ENCODE results near the gene NPC1.
"Not testable (repeated sequence)": the region's sequence is repeated elsewhere in the genome, so short reads cannot be mapped to it uniquely, and the experiment has no call there.

The NPC1 gene

DNA sequence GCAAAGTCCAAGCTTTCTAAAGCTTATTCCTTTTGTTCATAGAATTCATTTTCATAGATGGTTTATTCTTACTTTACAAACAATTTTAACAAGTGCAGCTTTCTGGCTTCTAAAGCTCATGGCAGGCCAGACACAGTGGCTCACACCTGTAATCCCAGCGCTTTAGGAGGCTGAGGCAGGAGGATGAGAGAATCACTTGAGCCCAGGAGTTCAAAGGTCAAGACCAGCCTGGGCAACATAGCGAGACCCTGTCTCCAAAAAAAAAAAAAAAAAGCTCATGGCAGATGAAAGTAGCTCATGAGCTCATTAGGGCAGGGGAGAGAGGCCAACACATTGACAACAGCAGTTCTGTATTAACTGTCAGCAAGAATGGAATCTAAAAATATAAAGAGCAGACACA lies 28.1 kb upstream of the NPC1 start:
- no peaks in the 10 kb centered on the region for H3K79me2 ChIP-seq (ENCODE audit: control insufficient read depth, insufficient read depth, low read length)
- no peak overlapping the region for H3K4ac ChIP-seq (ENCODE audit: low read depth, low read length)
- H4K5ac ChIP-seq (ENCODE audit: low read length): no peak overlapping the region
- no peak overlapping the region for H3K18ac ChIP-seq (ENCODE audit: low read length)
- H3K36me3 ChIP-seq (ENCODE audit: control insufficient read depth, insufficient read depth, low read length): no peaks in the 10 kb centered on the region
- H3K4me3 ChIP-seq (ENCODE audit: low read length): no peak overlapping the region
- H3K27me3 ChIP-seq (ENCODE audit: insufficient read depth, low read length, poor library complexity): no peaks in the 10 kb centered on the region
- no peaks in the 10 kb centered on the region for H3K4me1 ChIP-seq (ENCODE audit: control insufficient read depth, low read depth, low read length)
- no peak overlapping the region for H2AK5ac ChIP-seq (ENCODE audit: low read length)
- no peak overlapping the region for H4K8ac ChIP-seq (ENCODE audit: low read depth, low read length)
- H3K79me1 ChIP-seq (ENCODE audit: low read length): no peaks in the 10 kb centered on the region
- H3K56ac ChIP-seq (ENCODE audit: low read length): no peak overlapping the region
- no CpG with 5 or more reads among the region's 2 CpGs for WGBS (ENCODE audit: extremely low coverage, insufficient coverage, low lambda C conversion rate)
- H2BK120ac ChIP-seq (ENCODE audit: low read depth, low read length): no peak overlapping the region
- H2BK5ac ChIP-seq (ENCODE audit: low read length): no peak overlapping the region
- H3K27ac ChIP-seq (ENCODE audit: low read depth, low read length): no peak overlapping the region
- no peak overlapping the region for H3K9ac ChIP-seq (ENCODE audit: low read length)
- DNase-seq: no peak
- H2BK15ac ChIP-seq (replicated peaks; ENCODE audit: low read depth): no peak overlapping the region
- no peak overlapping the region for H3K23ac ChIP-seq (ENCODE audit: low read length)
- no peak overlapping the region for H3K4me2 ChIP-seq (ENCODE audit: low read length)

DNA sequence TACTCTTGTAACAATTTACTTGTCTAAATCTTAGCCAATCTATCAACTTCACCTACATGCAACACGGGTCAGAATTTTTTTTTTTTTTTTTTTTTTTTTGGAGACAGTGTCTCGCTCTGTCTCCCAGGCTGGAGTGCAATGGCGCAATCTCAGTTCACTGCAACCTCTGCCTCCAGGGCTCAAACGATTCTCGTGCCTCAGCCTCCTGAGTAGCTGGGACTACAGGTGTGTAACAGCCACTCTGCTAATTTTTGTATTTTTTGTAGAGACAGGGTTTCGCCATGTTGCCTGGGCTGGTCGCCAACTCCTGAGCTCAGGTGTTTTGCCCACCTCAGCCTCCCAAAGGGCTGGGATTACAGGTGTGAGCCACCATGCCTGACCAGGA lies 26.8 kb upstream of the NPC1 start:
- not testable (repeated sequence) for H3K79me1 ChIP-seq (ENCODE audit: low read length); H3K56ac ChIP-seq (ENCODE audit: low read length); H2BK5ac ChIP-seq (ENCODE audit: low read length); H3K23ac ChIP-seq (ENCODE audit: low read length); H4K8ac ChIP-seq (ENCODE audit: low read depth, low read length); H3K18ac ChIP-seq (ENCODE audit: low read length); H3K36me3 ChIP-seq (ENCODE audit: control insufficient read depth, insufficient read depth, low read length); H3K4me2 ChIP-seq (ENCODE audit: low read length); H3K4ac ChIP-seq (ENCODE audit: low read depth, low read length); H2BK15ac ChIP-seq (replicated peaks; ENCODE audit: low read depth); H3K27ac ChIP-seq (ENCODE audit: low read depth, low read length); H3K79me2 ChIP-seq (ENCODE audit: control insufficient read depth, insufficient read depth, low read length); H4K5ac ChIP-seq (ENCODE audit: low read length); H2AK5ac ChIP-seq (ENCODE audit: low read length); H3K27me3 ChIP-seq (ENCODE audit: insufficient read depth, low read length, poor library complexity); H3K4me1 ChIP-seq (ENCODE audit: control insufficient read depth, low read depth, low read length); H3K4me3 ChIP-seq (ENCODE audit: low read length); DNase-seq; H3K9ac ChIP-seq (ENCODE audit: low read length); H2BK120ac ChIP-seq (ENCODE audit: low read depth, low read length)
- no CpG with 5 or more reads among the region's 7 CpGs for WGBS (ENCODE audit: extremely low coverage, insufficient coverage, low lambda C conversion rate)

DNA sequence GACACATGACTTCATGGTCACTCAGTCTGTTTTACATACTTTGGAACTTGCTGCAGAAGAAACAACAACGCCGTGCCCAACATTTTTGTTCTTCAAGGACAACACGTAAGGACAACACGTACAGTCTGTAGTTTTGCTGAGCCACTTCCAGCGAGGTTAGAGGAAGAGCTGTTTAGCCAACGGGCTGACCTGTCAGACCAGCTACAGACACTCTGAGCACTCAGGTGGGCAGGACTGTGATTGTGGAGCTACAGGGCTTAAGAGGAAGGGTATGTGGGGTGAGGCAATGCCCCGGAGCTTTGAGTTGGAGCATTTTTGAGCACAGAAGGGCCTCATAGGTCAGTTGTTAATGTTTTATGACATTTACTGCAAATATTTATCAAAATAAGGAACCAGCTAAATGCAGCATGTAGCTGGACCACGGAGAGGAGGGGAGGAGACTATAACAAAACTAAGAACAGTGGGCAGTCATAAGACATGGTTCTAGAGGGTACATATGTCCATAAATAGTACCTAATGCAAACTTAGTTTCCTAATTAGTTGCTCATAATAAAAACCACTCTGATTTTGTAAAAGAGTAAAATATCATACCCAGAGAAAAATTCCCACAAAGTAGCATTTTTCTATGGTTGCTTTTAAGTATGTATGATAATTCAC lies 26.3 kb upstream of the NPC1 start:
- Histone ChIP-seq H3K4me2 (ENCODE audit: low read length) (no peak overlapping the region), H2BK120ac (ENCODE audit: low read depth, low read length) (no peak overlapping the region), H2BK15ac (replicated peaks; ENCODE audit: low read depth) (no peak overlapping the region), H4K8ac (ENCODE audit: low read depth, low read length) (no peak overlapping the region), H3K4ac (ENCODE audit: low read depth, low read length) (no peak overlapping the region), H3K79me1 (ENCODE audit: low read length) (no peaks in the 10 kb centered on the region), H3K56ac (ENCODE audit: low read length) (no peak overlapping the region), H3K4me1 (ENCODE audit: control insufficient read depth, low read depth, low read length) (no peaks in the 10 kb centered on the region), H3K27me3 (ENCODE audit: insufficient read depth, low read length, poor library complexity) (no peaks in the 10 kb centered on the region), H2BK5ac (ENCODE audit: low read length) (no peak overlapping the region), H3K36me3 (ENCODE audit: control insufficient read depth, insufficient read depth, low read length) (no peaks in the 10 kb centered on the region), H3K18ac (ENCODE audit: low read length) (no peak overlapping the region), H3K27ac (ENCODE audit: low read depth, low read length) (no peak overlapping the region), H3K9ac (ENCODE audit: low read length) (no peak overlapping the region), H3K79me2 (ENCODE audit: control insufficient read depth, insufficient read depth, low read length) (no peaks in the 10 kb centered on the region), H2AK5ac (ENCODE audit: low read length) (no peak overlapping the region), H3K4me3 (ENCODE audit: low read length) (no peak overlapping the region), H3K23ac (ENCODE audit: low read length) (no peak overlapping the region), H4K5ac (ENCODE audit: low read length) (no peak overlapping the region)
- WGBS (ENCODE audit: extremely low coverage, insufficient coverage, low lambda C conversion rate): no CpG with 5 or more reads among the region's 8 CpGs
- no peak for DNase-seq

DNA sequence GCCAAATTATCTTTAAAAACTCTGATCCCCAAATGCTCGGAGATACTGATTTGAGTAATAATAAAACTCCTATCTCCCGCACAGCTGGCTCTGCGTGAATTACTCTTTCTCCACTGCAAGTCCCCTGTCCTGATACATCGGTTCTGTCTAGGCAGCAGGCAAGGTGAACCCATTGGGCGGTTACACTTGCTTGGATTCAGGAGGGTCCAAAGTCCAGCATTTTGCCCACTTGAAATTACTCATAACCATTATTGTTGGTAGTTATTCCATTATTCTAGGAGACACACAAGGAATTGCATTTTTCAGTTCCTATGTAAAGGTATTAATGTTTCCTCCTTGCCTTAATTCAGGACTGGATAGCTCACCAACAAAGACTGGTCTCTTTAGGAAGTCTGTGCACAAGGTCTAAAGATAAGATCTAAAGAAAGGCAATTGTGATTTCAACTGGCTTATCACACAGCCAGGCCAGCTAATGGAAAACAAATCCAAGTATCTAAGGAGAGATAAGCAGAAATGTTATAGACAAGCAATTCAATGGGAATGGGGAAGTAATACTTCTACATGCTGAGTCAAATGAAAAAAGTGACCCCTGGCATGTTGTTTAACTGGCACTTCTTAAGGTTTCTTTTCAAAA lies 23.2 kb upstream of the NPC1 start:
- Histone ChIP-seq H4K5ac (ENCODE audit: low read length) (no peak overlapping the region), H3K27ac (ENCODE audit: low read depth, low read length) (no peak overlapping the region), H3K27me3 (ENCODE audit: insufficient read depth, low read length, poor library complexity) (no peaks in the 10 kb centered on the region), H3K56ac (ENCODE audit: low read length) (no peak overlapping the region), H3K4ac (ENCODE audit: low read depth, low read length) (no peak overlapping the region), H3K4me3 (ENCODE audit: low read length) (no peak overlapping the region), H2BK15ac (replicated peaks; ENCODE audit: low read depth) (no peak overlapping the region), H3K36me3 (ENCODE audit: control insufficient read depth, insufficient read depth, low read length) (no peaks in the 10 kb centered on the region), H3K79me1 (ENCODE audit: low read length) (no peaks in the 10 kb centered on the region), H2BK5ac (ENCODE audit: low read length) (no peak overlapping the region), H2AK5ac (ENCODE audit: low read length) (no peak overlapping the region), H3K18ac (ENCODE audit: low read length) (no peak overlapping the region), H2BK120ac (ENCODE audit: low read depth, low read length) (no peak overlapping the region), H4K8ac (ENCODE audit: low read depth, low read length) (no peak overlapping the region), H3K4me2 (ENCODE audit: low read length) (no peak overlapping the region), H3K9ac (ENCODE audit: low read length) (no peak overlapping the region), H3K4me1 (ENCODE audit: control insufficient read depth, low read depth, low read length) (no peaks in the 10 kb centered on the region), H3K79me2 (ENCODE audit: control insufficient read depth, insufficient read depth, low read length) (no peaks in the 10 kb centered on the region), H3K23ac (ENCODE audit: low read length) (no peak overlapping the region)
- peak; percentile 78 for DNase-seq
- WGBS (ENCODE audit: extremely low coverage, insufficient coverage, low lambda C conversion rate): no CpG with 5 or more reads among the region's 5 CpGs

DNA sequence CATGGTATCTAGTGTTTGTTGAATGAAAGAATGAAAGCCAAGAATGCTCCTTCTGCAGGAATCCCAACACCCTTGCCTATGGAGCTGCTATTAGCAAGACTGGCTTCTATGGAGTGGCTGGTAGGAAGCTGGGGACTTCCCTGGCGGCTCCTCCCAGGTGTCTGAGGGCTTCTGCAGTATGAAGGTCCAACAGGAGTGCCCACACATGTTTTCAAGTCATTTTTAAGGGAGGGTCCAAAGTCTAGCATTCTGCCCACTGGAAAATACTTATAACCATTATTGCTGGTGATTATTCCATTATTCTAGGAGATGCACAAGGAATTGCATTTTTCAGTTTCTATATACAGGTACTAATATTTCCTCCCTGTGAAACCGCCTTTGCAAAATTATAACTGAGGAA lies 21.9 kb upstream of the NPC1 start:
- no peak overlapping the region for H3K18ac ChIP-seq (ENCODE audit: low read length)
- no peak overlapping the region for H3K27ac ChIP-seq (ENCODE audit: low read depth, low read length)
- no peak overlapping the region for H3K4ac ChIP-seq (ENCODE audit: low read depth, low read length)
- no peak overlapping the region for H3K56ac ChIP-seq (ENCODE audit: low read length)
- H4K8ac ChIP-seq (ENCODE audit: low read depth, low read length): no peak overlapping the region
- no peak overlapping the region for H2BK15ac ChIP-seq (replicated peaks; ENCODE audit: low read depth)
- no peak overlapping the region for H3K4me3 ChIP-seq (ENCODE audit: low read length)
- H3K79me1 ChIP-seq (ENCODE audit: low read length): no peaks in the 10 kb centered on the region
- no peak for DNase-seq
- no peak overlapping the region for H3K4me2 ChIP-seq (ENCODE audit: low read length)
- no peak overlapping the region for H3K9ac ChIP-seq (ENCODE audit: low read length)
- no peak overlapping the region for H2BK120ac ChIP-seq (ENCODE audit: low read depth, low read length)
- no peaks in the 10 kb centered on the region for H3K79me2 ChIP-seq (ENCODE audit: control insufficient read depth, insufficient read depth, low read length)
- no peaks in the 10 kb centered on the region for H3K4me1 ChIP-seq (ENCODE audit: control insufficient read depth, low read depth, low read length)
- H3K27me3 ChIP-seq (ENCODE audit: insufficient read depth, low read length, poor library complexity): no peaks in the 10 kb centered on the region
- H3K36me3 ChIP-seq (ENCODE audit: control insufficient read depth, insufficient read depth, low read length): no peaks in the 10 kb centered on the region
- H4K5ac ChIP-seq (ENCODE audit: low read length): no peak overlapping the region
- H3K23ac ChIP-seq (ENCODE audit: low read length): no peak overlapping the region
- no CpG with 5 or more reads among the region's 2 CpGs for WGBS (ENCODE audit: extremely low coverage, insufficient coverage, low lambda C conversion rate)
- H2AK5ac ChIP-seq (ENCODE audit: low read length): no peak overlapping the region
- H2BK5ac ChIP-seq (ENCODE audit: low read length): no peak overlapping the region

DNA sequence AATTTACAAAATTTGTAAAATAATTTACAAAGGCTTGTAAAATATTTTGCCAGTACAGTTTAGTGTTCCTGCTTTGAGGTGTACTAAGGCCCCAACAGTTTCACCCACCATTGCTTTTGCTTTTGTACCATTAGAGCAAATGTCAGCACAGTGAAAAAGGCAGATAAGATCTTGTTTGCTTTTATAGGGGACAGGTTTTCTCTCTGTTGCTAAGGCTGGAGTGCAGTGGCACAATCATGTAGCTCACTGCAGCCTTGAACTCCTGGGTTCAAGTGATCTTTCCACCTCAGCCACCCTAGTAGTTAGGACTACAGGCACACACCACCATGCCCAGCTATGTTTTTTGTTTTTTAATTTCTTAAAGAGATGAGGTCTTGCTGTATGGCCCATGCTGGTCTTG lies 19.6 kb upstream of the NPC1 start:
- Histone ChIP-seq H4K8ac (ENCODE audit: low read depth, low read length) (no peak overlapping the region), H3K4ac (ENCODE audit: low read depth, low read length) (no peak overlapping the region), H3K56ac (ENCODE audit: low read length) (no peak overlapping the region), H2BK5ac (ENCODE audit: low read length) (no peak overlapping the region), H2BK15ac (replicated peaks; ENCODE audit: low read depth) (no peak overlapping the region), H3K36me3 (ENCODE audit: control insufficient read depth, insufficient read depth, low read length) (no peaks in the 10 kb centered on the region), H3K79me2 (ENCODE audit: control insufficient read depth, insufficient read depth, low read length) (no peaks in the 10 kb centered on the region), H2BK120ac (ENCODE audit: low read depth, low read length) (no peak overlapping the region), H3K23ac (ENCODE audit: low read length) (no peak overlapping the region), H3K27ac (ENCODE audit: low read depth, low read length) (no peak overlapping the region), H3K27me3 (ENCODE audit: insufficient read depth, low read length, poor library complexity) (no peaks in the 10 kb centered on the region), H3K79me1 (ENCODE audit: low read length) (no peaks in the 10 kb centered on the region), H3K18ac (ENCODE audit: low read length) (no peak overlapping the region), H3K4me3 (ENCODE audit: low read length) (no peak overlapping the region), H4K5ac (ENCODE audit: low read length) (no peak overlapping the region), H3K4me1 (ENCODE audit: control insufficient read depth, low read depth, low read length) (no peaks in the 10 kb centered on the region), H2AK5ac (ENCODE audit: low read length) (no peak overlapping the region), H3K4me2 (ENCODE audit: low read length) (no peak overlapping the region), H3K9ac (ENCODE audit: low read length) (no peak overlapping the region)
- no peak for DNase-seq

Data from mesendoderm (in vitro differentiated cells).